HG03469 (cell line): ENCODE results near the gene UBE4B.

Source experiments
- ATAC-seq: cut with Tn5 transposase; IDR thresholded peaks from one replicate; pipeline ENCODE4 v1.9.1; 2021; ENCODE audit warnings: mild to moderate bottlenecking, moderate library complexity, moderate number of reproducible peaks; ENCODE audit not compliant: unreplicated experiment

The UBE4B gene

DNA sequence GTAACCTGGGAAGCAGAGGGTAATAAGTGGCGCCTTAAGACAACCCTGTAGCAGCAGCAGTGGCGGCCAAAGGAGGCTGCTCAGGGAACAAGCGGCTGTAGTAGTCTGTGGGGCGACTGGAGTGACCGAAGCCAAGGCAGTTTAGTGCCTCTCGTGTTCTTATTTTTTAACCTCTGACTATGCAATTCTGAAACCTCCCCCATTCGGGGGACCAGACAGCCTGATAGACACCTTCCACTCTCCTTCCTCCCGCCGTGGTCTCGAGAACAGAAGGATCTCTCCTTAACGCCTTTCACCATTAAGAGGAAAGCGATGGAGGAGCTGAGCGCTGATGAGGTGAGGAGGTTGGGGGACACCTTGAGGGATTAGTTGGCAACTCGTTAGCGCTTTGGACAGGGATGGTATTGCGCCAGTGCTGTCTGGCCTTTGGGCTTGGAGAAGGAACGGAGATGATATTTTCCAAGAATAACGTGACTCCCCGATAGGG is 644 bp downstream of the UBE4B start:
- peak; percentile 4 for ATAC-seq

DNA sequence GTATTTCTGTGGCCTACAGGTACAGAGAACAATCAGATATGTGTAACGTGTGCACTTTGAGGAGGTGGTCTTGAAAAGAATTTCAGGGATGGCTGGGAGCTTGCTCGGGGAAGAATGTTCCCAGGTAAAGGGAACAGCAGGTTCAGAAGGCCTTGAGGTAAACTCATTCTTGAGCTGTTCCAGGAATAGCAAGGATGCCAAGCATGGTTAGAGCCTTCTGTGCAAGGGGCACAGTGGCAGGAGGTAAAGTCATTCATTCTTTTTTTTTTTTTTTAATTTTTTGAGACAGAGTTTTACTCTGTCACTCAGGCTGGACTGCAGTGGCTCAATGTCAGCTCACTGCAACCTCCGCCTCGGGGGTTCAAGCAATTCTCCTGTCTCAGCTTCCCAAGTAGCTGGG is 10.0 kb downstream of the UBE4B start:
- no peak for ATAC-seq

- ATAC-seq, result no peak
These were observed 13.0 kb downstream of the UBE4B start for GRCh38 chr1:10045480-10046355.

- ATAC-seq, result no peak
These were observed 13.8 kb downstream of the UBE4B start for GRCh38 chr1:10046356-10047085.

DNA sequence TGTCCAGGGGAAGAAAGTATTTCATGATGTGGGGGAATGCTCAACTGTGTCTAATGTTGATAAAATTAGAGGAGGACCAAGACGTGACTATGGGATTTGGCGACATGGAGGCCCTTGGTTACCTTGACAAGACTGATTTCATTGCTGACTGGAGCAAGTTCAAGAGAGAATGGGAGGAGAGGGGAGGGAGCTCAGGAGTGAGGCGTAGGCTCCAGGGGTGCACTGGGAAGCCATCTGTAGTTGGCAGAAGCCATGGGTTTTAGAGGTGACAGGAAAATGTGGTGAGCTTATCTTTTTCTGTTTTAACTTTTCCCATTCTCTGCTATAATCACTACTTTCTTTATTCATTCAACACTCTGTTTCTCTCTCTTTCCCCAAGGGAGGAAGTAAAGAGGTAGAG is 15.8 kb downstream of the UBE4B start:
- no peak for ATAC-seq

DNA sequence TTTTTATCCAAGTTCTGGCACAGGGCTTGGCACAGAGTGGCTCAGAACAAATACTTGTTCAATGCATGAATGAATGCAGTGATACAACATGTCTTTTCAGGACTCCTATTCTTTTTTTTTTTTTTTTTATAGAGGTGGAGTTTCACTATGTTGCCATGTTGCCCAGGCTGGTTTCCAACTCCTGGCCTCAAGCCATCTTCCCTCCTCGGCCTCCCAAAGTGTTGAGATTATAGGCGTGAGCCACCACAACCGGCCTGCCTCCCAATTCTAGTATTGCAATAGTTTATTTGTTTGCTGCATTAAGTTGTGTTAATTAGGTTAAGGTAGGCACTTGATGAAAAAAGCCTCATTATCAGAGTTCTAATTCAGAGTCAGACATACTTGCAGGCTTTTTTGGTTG is 17.9 kb downstream of the UBE4B start:
- ATAC-seq, result no peak

GRCh38 chr1:10051656-10052055 is 18.9 kb downstream of the UBE4B start:
- ATAC-seq, result no peak

DNA sequence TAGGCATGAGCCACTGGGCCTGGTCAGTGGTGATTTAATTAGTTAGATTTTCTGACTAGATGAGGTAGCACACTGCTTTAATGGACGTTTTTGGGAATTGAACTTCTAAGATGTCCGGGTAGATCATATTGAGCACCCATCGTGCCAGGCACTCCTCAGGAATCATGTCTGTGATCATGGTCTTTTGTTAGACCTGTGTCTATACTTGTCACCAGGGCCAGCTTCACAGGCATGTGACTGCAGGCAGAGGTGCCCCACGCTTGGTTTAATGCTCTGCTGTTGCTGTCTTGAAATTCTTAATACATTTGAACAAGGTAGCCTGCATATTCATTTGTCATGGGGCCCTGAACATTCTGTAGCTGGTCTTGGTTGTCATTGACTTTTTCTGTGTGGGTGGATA is 19.6 kb downstream of the UBE4B start:
- ATAC-seq, result no peak

GRCh38 chr1:10054465-10054864 is 21.7 kb downstream of the UBE4B start:
- ATAC-seq, result no peak

GRCh38 chr1:10056599-10056987 is 23.8 kb downstream of the UBE4B start:
- no peak for ATAC-seq

DNA sequence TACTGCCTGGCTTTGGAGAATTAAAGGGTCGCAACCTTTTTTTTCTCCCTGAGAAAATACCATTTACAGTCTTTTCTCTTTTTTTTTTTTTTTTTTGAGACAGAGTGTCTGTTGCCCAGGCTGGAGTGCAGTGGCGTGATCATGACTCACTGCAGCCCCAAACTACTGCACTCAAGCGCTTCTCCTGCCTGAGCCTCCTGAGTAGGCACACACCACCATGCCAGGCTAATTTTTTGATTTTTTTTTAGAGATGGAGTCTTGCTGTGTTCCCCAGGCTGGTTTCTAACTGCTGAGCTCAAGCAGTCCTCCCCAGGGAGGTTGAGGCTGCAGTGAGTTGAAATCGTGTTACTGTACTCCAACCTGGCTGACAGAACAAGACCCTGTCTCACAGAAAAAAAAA is 24.6 kb downstream of the UBE4B start:
- ATAC-seq, result no peak

- no peak for ATAC-seq
These were observed 25.0 kb downstream of the UBE4B start for GRCh38 chr1:10057796-10058195.

- ATAC-seq, result no peak
These were observed 26.6 kb downstream of the UBE4B start for GRCh38 chr1:10059342-10059718.

DNA sequence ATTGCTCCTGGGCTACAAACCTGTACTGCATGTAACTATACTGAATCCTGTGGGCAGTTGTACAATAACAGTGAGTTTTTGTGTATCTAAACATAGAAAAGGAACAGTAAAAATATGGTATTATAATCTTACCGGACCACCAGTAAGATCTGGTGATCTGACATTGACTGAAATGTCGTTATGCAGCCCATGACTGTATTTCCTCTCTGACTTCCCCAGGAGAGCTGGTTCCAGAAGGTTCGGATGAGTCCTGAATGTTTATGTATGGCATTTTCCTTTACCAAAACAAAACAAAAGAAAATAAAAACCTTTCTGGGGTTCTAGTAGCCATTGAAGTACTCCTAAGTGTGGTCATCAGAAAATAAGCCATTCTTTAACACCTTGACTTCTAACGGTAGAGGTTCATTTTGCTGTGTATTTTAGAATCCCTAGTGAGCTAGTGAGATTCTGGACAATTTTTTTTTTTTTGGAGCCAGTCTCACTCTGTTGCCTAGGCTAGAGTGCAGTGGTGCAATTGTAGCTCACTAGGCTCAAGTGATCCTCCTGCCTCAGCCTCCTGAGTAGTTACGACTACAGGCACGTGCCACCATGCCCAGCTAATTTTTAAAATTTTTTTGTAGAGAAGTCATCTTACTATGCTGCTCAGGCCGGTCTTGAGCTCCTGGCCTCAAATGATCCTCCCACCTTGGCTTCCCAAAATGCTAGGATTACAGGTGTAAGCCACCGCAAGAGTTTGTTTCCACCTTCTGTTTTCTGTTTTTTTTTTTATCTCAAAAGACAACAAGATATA is 27.7 kb downstream of the UBE4B start:
- no peak for ATAC-seq

DNA sequence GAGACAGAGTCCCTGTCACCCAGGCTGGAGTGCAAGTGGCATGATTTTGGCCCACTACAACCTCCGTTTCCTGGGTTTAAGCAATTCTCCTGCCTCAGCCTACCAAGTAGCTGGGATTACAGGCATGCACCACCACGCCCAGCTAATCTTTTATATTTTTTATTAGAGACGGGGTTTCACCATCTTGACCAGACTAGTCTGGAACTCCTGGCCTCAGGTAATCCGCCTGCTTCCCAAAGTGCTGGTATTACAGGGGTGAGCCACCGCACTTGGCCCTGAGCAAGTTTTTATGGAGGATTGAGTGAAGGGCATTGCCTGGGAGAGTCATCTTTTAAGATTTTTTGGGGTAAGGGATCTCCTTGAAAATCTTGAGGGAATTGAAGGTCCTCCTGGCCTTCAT is 28.5 kb downstream of the UBE4B start:
- no peak for ATAC-seq

GRCh38 chr1:10063878-10064277 is 31.1 kb downstream of the UBE4B start:
- ATAC-seq, result no peak

DNA sequence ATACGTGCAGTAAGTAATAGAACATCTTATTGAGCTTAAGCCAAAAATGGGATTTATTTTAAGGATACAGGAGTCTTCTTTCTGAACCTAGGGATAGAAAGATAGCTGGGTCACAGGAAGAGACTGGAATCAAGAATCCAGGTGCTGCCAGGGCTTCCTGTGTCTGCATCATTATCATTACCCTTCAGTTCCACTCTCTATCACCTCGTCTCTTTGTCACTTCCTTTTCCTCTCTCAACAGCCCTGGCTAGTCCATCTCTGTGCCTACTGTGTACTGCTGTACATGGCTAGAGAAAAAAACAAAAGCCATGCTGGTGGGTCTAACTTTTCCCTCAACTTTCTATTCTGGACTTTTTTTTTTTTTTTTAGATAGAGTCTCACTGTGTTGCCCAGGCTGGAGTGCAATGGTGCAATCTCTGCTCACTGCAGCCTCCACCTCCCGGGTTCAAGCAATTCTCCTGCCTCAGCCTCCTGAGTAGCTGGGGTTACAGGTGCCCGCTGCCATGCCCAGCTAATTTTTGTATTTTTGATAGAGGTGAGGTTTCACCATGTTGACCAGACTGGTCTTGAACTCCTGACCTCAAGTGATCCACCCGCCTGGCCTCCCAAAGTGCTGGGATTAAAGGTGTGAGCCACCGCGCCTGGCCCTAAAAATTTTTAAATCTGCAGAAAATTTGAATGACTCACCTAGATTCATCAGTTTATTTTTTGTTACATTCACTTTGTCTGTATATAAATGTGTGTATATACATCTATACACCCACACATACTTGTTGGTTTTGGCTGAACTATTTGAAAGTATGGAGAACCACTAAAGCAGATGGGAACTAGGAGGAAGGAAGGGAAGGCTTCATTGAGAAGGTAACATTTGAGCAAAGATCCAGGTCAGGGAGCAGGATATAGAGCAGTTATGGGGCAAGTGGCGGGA is 31.9 kb downstream of the UBE4B start:
- no peak for ATAC-seq

DNA sequence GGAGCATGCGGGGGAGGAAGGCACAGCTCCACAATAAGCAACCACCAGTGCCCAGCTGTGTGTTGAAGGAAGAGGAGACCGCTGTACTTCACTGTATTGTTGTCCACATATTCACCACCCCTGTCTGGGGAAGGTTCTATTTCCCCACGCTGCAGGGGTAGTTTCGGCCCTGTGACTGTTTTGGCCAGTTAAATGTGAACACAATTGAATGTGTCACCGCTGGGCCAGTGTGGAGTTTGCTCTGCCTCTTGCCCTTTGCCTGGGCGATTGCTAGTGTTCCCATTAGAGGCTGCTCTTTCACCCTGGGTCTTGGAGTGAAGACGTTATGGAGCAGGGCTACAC is 32.6 kb downstream of the UBE4B start:
- no peak for ATAC-seq

GRCh38 chr1:10065760-10066159 is 33.0 kb downstream of the UBE4B start:
- ATAC-seq, result no peak

- ATAC-seq, result no peak
These were observed 36.0 kb downstream of the UBE4B start for GRCh38 chr1:10068605-10069294.
